ENCODE measurements around the gene OR7D2.
A peak's percentile ranks its signal among the peaks of the same experiment; 100 is the strongest.
"Not testable (repeated sequence)": the region's sequence is repeated elsewhere in the genome, so short reads cannot be mapped to it uniquely, and the experiment has no call there.

Gene OR7D2

GRCh38 chr19:9178901-9179300 lies at the start of gene OR7D2:
TSS of gene OR7D2 (plus strand) at chr19:9178979. CDS start at chr19:9185782, 6,803 bp downstream.
- FAIRE-seq: no peak
- DNase-seq (ENCODE audit: low spot score): no peak

DNA sequence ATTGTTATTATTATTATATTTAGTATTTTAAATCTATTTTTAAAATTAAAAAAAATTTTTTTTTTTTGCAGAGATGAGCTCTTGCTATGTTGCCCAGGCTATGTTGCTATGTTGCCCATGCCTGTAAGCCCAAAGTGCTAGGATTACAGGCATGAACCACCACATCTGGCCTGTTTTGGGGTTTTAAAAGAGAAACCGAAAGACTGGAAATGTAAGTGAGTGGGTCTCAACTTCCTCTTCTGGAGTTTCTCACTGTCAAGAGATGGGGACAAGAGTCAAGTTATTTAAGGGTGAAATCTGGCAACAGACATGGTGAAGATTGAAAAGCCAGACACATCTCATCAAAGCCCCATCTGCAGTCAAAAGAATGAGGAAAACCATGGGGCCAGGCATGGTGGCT lies 47.8 kb upstream of the OR7D2 start:
- FAIRE-seq: no peak
- DNase-seq (ENCODE audit: low spot score): no peak

GRCh38 chr19:9132422-9132821 lies 46.4 kb upstream of the OR7D2 start:
- no peak for FAIRE-seq
- peak; percentile 27 for DNase-seq (ENCODE audit: low spot score)

- DNase-seq (ENCODE audit: low spot score) (no peak), FAIRE-seq (peak; percentile 58)
Measured at GRCh38 chr19:9139609-9140158, 39.1 kb upstream of the OR7D2 start.

DNA sequence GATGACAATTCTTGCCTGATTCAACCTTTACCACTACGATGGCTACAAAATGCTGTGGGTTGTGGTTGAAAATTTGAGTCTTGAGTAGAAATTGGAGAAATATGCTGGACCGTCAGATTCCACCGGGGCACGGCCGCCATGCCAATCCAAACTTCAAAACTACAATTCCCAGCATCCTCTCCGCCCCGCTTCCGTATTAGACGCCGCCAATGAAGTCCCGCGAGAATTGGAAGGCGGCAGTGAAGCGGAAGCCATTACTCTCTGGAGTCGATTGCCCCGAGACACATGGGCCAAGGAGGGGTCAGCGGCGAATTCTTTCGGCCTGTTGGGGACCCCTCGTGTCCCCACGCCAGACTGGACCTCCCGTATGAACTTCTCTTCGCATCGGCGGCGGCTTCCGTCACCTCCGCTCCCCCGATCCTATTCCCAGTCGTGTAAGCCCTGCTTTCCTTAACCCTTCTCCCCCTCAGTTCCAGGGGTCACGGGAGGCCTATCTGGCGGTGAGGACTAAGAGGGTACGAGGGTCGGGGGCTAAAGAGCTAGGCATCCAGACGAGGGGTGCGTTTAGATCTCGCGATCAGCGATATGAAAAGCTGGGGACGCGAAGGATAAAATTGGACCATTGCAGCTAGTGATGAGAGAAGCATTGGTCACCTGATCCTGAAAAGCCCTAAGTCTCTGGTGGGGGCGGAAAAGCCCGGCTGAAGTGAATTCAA lies 38.5 kb upstream of the OR7D2 start, which contains the start of gene ZNF317:
Gene ZNF317, plus strand, starts transcription at position 239 of the 716 bp plus-strand sequence. CDS start 15,620 bp downstream, outside the sequence.
- FAIRE-seq (peak; percentile 75), DNase-seq (ENCODE audit: low spot score) (peak; percentile 76)

- FAIRE-seq (no peak), DNase-seq (ENCODE audit: low spot score) (no peak)
Measured at GRCh38 chr19:9144920-9145319, 33.9 kb upstream of the OR7D2 start.

DNA sequence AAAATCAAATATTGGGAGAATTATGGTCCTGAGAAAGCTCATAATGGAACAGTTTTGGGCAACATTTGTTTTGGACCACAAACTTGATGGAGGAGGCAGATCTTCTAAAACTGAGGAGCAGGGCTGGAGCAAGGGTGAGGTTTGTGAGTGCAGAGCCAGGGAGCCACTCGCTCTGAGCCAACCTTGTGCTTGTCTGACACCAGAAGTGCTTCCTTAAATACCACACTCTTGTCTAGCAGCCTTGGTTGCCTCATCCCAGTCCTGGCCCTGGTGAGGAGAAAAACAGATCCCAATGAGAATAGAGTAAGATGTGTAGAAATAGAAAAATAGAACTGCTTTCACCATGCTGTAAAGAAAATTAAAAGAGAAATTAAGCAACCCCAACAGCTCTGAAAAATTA lies 31.9 kb upstream of the OR7D2 start:
- DNase-seq (ENCODE audit: low spot score) (no peak), FAIRE-seq (no peak)

DNA sequence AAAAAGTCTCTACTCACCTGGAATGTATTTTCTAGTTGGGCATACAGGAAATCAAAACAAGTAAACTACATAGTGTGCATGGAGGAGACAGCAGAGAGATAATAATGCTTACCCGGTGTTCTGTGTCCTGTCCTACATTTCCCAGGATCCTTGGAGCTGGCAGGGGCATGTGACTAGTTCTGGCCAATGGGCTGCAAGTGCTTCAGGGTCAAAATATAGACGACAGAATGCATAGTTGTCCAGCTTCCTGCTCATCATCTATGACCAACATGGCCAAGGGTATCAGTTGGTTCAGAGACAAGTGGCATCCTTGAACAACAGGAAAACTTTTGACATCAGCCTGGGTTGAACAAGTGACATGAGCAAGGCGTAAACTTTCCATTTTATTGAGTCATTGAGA lies 30.1 kb upstream of the OR7D2 start:
- DNase-seq (ENCODE audit: low spot score) (no peak), FAIRE-seq (no peak)

DNA sequence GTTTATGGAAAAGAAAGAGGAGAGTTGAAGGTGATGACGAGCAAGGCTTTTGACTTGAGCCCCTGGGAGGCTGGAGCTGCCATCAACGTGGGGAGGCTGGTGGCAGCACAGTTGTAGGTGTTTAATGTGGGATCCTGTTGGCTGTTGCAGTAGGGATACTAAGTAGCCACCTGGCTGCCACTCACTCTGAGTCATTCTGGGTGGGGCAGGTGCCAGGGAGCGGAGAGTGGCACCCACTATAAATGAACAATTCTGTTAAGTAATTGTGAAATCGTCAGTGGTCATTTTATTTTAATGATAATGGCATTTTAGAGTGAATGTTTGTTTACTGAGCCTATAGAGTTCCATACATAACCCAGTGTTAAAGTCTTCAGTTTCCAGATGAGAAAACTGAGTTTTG lies 28.8 kb upstream of the OR7D2 start:
- DNase-seq (ENCODE audit: low spot score): no peak
- FAIRE-seq: no peak

- no peak for DNase-seq (ENCODE audit: low spot score)
Measured at GRCh38 chr19:9150650-9151049, 28.1 kb upstream of the OR7D2 start.

DNA sequence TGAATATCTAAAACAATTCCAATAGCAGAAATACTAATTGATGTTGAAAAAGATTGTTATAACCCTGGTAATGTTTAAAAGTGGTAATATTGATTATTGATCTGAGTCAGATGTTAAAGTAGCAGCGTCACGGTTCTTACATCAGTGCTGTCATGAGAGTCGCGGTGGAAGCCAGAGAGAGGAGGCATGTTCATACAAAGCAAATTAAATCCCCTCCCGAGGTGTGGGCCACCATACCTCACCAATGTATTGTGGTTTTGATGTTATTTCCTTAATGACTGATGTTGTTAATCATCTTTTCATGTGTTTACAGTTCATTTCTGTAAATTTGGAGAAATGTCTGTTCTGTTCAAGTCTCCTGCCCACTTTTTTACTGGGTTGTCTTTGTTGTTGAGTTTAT lies 27.4 kb upstream of the OR7D2 start:
- no peak for DNase-seq (ENCODE audit: low spot score)
- no peak for FAIRE-seq

More at GRCh38 chr19:9150650-9151049, 28.1 kb upstream of the OR7D2 start:
- no peak for FAIRE-seq

DNA sequence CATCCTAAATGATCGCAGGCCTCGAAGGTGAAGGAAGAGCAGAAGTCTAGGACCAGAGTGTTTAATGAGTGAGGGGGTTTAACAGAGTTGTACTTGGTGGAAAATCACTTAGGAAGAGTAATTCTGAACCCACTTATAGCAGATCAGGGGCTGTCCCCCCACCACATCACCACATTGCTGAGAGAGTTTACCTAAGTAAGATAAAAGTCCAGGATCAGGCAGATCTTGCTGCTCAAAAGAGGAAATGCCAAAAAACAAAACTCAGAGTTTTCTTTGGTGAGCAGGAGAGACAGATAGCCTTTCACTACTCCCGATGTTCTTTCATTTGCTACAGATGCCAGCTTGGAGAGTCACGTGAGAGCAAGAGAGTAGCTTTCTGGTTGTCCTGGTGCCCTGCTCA lies 23.2 kb upstream of the OR7D2 start:
- FAIRE-seq (no peak), DNase-seq (ENCODE audit: low spot score) (no peak)

DNA sequence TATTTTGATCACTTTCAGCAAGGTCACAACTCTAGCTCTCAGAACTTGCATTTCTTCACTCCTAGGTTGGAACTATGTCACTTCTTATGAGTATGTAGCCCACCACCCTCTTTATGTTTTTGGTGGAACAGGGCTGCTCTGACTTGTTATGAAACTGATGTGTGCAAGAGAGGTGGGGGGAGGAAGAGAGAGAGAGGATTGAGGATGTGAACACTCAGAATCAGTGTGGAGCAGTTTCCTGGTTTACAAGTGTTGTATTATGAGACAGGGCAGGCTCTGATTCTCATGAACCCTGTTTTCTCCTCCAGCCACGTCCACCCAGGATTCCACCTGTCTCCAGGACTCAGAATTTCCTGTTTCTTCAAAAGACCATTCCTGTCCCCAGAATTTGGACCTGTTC lies 22.5 kb upstream of the OR7D2 start:
- DNase-seq (ENCODE audit: low spot score): no peak
- no peak for FAIRE-seq

- FAIRE-seq (no peak), DNase-seq (ENCODE audit: low spot score) (no peak)
Measured at GRCh38 chr19:9159891-9160290, 18.9 kb upstream of the OR7D2 start.

- FAIRE-seq: no peak
Measured at GRCh38 chr19:9161427-9161826, 17.4 kb upstream of the OR7D2 start.

GRCh38 chr19:9165261-9165660 lies 13.5 kb upstream of the OR7D2 start:
- FAIRE-seq (no peak), DNase-seq (ENCODE audit: low spot score) (no peak)

More at GRCh38 chr19:9161427-9161826, 17.4 kb upstream of the OR7D2 start:
- DNase-seq (ENCODE audit: low spot score): no peak

- no peak for DNase-seq (ENCODE audit: low spot score)
- no peak for FAIRE-seq
Measured at GRCh38 chr19:9166846-9167245, 11.9 kb upstream of the OR7D2 start.

GRCh38 chr19:9171393-9171991 lies 7.3 kb upstream of the OR7D2 start:
- DNase-seq (ENCODE audit: low spot score): no peak
- FAIRE-seq: no peak

DNA sequence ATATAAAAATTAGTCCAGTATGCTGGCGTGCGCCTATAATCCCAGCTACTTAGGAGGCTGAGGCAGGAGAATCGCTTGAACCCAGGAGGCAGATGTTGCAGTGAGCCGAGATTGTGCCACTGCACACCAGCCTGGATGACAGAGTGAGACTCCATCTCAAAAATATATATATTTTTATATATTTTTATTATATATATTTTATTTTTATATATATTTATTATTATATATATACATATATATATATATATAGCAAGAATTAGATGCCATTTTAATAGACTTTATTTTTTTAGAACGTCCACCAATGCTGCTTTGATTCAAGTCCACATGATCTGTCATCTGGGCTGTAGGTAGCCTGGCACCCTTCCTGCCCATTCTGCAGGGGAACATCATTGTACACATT lies 3.5 kb upstream of the OR7D2 start:
- FAIRE-seq: no peak

GRCh38 chr19:9183000-9183399 lies 4.2 kb downstream of the OR7D2 start:
- no peak for FAIRE-seq
- DNase-seq (ENCODE audit: low spot score): no peak

More for the DNA sequence above, 3.5 kb upstream of the OR7D2 start:
- DNase-seq (ENCODE audit: low spot score): no peak

GRCh38 chr19:9187191-9187590 lies 8.4 kb downstream of the OR7D2 start:
- FAIRE-seq (no peak), DNase-seq (ENCODE audit: low spot score) (no peak)

- FAIRE-seq (no peak), DNase-seq (ENCODE audit: low spot score) (no peak)
Measured at GRCh38 chr19:9189535-9189934, 10.8 kb downstream of the OR7D2 start.

GRCh38 chr19:9198044-9198443 lies 19.3 kb downstream of the OR7D2 start:
- FAIRE-seq; DNase-seq (ENCODE audit: low spot score): not testable (repeated sequence)
